Fibroblast of villous mesenchyme (primary cell): ENCODE measurements around the gene NBEA. TPM values are rescaled to one million over a fixed set of nuclear protein-coding genes. Genes with fewer than 3 reads are reported as not detected.

Source experiments
- DNase-seq: peaks from one replicate; pipeline ENCODE4 v3.0.0-alpha.2; 2010; ENCODE audit warnings: low read depth
- H3K4me3 ChIP-seq: 2 replicates; pipeline ENCODE4 v1.5.1; 2011; ENCODE audit warnings: low read depth, mild to moderate bottlenecking, low read length
- CTCF ChIP-seq: IDR thresholded peaks from 2 replicates; pipeline ENCODE4 v1.5.1; 2012; ENCODE audit warnings: low read depth, mild to moderate bottlenecking, low read length; ENCODE audit not compliant: insufficient read depth
- total RNA-seq: library from RNA; depleted of rRNA; stranded (reverse); fragments of >200 nt; gene quantifications from 2 replicates; pipeline ENCODE4 v1.2.3, GENCODE V29; 2012

NBEA gene
- total RNA-seq, 1 donor = 9.5 TPM

- DNase-seq = no peak
- TF ChIP-seq CTCF = no peak
- no peak overlapping the region for H3K4me3 ChIP-seq
These were observed 2.3 kb upstream of the NBEA start for GRCh38 chr13:34939771-34940170.

- peak overlapping the region; percentile 71 for H3K4me3 ChIP-seq
- no peak for TF ChIP-seq CTCF
- DNase-seq = no peak
These were observed 635 bp upstream of the NBEA start for GRCh38 chr13:34941436-34941834.

- no peak for TF ChIP-seq CTCF
- H3K4me3 ChIP-seq = peak overlapping the region; percentile 71
- no peak for DNase-seq
These were observed 814 bp downstream of the NBEA start for GRCh38 chr13:34942732-34943435.

GRCh38 chr13:34943436-34944273, 1.6 kb downstream of the NBEA start:
- no peak for TF ChIP-seq CTCF
- peak overlapping the region; percentile 71 for H3K4me3 ChIP-seq
- DNase-seq = no peak

GRCh38 chr13:34944274-34944634, 2.2 kb downstream of the NBEA start:
- no peak for TF ChIP-seq CTCF
- no peak overlapping the region for H3K4me3 ChIP-seq
- DNase-seq = no peak

GRCh38 chr13:34944751-34945150, 2.7 kb downstream of the NBEA start:
- no peak overlapping the region for H3K4me3 ChIP-seq
- DNase-seq = no peak
- TF ChIP-seq CTCF = no peak

GRCh38 chr13:34951528-34951927, 9.5 kb downstream of the NBEA start:
- no peak for TF ChIP-seq CTCF
- no peak for DNase-seq
- no peak overlapping the region for H3K4me3 ChIP-seq
